ENCODE results near the gene SUMF1.

Gene SUMF1

DNA sequence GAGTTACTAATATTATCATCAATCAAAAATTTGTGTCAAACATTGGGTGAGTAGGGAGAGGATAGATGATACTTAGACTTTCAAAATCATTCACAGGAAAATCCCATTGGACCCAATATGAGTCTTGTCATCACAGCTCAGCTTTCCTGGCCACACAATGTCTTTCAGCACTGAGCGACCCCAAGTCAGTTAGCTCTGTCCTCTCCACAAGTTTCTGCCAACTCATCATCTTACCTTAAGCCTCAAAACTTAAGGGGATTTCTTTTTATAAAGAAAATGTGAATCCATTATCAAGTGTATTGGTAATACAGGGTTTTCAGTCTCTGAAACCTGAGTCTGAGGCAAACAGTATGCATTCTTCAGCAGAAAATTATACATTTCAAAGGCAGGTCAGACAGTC lies 55.8 kb downstream of the SUMF1 start:
- no peak for DNase-seq

DNA sequence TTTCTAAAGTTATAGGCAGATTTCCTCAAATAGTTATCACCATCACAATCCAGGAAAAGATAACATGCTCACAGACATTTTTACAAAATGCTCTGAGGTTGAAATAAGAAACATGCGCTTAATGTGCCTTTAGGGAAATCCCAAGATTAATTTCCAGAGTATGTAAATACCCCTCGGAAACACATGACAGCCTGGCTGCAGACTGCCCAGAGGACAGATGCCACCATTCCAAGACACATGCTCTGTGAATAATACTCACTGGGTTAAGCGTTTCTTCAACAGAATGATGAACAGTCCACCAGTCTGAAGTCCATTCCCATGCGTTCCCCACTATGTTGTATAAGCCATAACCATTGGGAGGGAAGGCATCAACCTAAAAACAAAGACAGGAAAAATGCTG lies 56.5 kb downstream of the SUMF1 start:
- DNase-seq: no peak

DNA sequence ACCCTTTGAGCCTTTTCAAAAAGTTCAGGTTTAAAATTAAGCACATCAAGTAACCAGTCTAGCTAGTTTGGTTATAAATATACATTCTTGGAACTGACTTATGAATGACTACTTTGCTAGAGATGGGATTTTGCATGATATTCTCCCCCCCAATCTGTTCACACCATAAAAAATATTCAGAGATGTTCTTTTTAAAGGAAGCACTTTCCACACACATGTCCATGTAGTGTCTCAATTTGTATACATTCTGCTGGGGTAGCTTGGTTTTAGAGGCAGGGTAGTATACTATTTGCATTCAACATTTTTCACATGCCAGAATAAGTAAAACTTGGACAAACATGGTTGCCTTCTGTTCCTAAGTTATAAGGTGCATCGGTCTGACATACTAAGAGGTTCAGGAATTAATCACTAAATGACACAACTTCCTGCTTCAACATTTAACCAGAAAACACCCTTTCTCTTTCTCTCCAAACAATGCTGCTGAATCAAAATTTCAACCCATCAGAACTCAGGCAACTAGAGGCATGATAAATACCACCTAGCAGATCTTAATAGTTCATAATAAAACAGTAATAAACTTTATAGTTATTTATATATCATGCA lies 57.0 kb downstream of the SUMF1 start:
- no peak for DNase-seq

DNA sequence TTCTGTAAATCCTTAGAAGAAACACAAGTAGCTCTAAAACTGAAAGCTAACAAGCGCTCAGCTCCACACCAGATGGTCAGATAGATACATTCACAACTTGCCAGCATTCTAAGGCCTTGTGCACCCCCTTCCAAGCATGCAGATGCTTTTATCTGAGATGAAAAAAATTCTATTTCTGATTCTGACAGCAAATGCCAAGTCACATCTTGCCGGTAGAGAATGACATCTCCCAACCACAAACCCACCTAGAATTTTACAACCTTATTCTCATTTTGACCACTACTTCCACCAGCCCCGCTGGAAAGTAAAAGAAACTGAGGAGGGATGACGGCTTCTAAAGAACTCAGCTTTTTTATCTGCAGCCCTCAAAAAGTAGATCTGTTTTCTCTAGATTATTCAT lies 57.7 kb downstream of the SUMF1 start:
- no peak for DNase-seq

DNA sequence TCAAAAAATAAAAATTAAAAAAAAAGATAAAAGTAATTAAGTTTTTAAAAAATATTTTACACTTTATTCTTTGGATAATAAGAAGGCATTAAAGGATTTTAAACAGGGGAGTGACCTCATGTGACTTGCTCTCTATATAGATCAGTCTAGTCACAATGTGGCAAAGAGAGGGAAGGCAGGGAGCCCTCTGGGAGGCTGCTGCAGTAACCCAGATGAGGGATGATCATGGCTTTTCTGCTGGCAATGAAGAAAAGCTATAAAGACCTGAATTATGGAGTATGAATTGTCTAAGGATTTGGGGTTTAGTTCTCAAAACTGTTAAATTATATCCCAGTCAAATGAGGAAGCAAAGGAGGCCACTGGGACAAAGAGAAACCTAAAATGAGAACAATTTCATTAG lies 58.1 kb downstream of the SUMF1 start:
- no peak for DNase-seq

DNA sequence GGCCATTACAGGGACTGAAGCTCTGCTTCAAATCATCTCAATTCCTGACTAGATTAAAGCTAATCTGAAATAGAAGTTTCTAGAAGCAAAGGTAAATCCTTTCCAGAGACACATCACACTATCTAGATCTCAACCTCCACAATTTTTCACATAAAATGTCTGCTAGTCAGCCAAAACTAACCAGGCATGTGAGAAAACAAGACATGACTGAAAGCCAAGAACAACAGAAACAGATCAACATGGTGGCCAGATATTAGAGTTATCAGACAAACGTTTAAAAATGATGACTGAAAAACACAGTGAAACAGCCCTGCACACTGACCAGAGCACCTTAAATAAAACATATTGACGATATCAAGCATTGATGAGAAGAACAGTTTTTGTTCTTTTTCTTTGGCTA lies 59.1 kb downstream of the SUMF1 start:
- DNase-seq: no peak

DNA sequence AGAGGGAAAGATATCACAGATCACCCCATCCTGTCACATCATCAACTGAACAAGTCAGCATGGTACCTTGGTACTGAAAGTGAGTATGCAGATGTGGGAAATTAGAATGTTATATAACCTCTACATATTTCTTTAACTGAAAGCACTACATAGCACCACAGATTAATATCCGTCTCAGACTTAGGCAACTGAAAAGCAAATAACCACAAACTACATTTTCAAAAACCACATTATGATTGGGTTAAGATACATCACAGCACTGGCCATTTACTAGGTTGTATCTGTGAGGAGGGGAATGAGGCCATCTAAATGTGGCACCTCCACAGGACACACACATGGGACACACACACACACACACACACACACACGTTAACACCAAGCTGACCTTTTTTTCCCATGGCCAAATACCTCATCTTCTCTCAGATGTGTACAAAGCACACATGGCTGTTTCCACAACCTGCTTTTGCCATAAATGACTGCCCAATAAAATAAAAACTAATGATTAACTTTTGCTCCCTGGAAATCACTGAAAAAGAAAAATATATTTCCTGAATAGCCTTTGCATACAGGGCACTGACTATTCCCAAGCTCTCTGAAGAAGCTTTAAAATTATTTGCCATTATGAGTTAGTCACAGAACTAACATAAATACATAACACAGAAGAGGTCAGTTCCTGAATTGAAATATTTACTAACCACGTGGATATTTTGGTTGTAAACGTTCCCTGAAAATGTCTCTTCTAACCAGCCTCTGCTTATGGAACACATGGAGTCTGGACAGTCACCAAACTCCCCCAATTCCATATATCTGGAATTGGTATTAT lies 60.1 kb downstream of the SUMF1 start:
- no peak for DNase-seq

DNA sequence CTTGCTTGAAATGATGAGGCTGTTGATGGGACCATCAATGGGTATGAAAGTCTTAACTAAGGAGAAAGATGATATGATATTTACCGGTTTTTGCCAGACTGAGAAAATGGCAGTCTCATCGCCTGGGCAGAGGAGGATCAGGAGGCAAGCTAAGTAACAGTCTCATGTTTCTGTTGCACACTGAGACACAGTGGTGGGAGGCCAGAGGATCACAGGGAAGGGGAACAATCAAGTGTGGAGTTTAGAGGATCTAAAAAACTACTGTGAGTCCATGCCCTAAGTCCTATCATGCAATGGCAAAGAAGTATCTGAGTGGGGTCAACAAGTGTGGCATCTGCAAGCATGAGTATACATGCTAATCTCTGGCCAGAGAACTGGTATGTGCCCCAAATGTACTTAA lies 62.2 kb downstream of the SUMF1 start:
- DNase-seq: no peak

DNA sequence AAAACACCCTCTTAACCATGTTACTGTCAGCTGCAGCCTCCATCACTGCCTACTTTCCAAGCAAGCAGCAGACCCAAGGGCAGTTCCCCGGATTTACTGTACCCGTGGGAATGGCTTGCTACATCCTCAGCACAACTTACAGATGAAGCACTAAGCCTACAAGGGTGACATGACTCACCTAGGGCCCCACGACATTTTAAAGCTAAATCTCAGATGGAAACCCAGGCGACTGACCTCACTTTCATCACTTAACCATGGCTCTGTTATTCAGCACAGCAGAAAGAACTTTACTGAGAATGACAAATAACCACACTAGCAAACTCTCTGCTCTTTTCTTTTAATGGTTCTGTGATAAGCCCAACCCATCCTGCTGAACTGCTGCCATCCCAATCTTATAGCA lies 65.6 kb downstream of the SUMF1 start:
- no peak for DNase-seq

DNA sequence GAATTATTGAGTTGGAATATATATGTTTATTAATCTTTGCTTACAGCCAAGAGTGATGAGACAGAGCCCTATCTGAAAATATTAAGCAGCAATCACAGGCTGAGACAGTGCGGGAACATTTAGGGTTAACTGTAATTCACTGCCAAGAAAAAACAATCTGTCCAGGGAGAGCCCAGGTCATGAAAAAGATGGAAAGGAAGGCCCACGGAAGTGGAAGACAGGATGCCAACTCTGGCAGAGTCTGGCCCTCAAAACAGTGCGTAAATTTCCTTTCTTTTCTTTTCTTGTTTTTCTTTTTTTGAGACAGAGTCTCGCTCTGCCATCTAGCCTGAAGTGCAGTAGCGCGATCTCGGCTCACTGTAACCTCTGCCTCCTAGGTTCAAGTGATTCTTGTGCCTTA lies 67.6 kb downstream of the SUMF1 start:
- DNase-seq: no peak

DNA sequence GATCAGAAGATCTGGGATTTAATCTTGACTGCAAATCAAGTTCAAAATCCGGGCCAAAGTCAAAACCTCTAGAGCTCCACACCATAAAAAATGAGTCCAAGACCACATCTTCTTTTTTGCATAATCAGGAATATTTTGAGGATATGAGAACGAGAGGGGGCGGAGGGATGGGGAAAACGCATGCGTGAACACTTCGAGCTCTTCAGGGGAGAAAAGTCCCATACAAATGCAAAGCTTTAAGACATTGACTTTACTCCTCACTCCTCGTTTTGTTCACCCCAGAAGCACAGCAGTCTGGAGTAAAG lies 68.2 kb downstream of the SUMF1 start:
- no peak for DNase-seq

DNA sequence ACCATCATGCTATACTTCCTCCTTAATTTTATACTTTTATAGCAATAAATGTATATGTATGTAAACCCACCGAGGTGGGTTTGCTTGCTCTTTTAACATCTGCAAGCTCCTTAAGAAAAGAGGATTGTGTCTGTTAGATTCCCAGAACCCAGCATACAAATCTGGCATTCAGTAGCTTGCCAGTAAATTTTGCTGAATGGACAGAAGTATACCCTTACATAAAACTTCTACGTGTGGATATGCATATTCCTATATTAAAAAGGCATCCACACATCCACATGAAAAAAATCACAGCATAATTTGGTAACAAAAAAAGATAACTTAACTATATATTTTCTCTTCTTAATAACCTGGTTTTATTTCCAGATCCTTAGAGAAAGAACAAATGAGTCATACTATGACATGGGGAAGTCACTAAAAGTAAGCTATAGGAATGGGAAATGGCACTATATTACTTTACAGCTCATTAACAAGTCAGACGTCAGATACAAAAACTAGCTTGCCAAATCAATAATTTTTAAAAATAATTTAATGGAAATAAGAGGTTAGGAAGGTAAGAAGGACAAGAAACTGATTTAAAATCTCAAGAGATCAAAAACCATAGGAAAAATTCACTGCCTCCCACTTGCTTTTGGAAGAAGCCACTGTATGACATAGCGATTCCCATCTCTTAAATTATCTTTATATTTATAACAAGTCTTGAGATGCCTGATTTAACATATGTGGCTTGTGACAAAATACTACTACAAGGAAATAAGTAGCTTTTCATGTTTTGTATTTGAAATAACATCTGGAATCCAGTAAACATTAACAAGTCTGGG lies 68.7 kb downstream of the SUMF1 start:
- no peak for DNase-seq

DNA sequence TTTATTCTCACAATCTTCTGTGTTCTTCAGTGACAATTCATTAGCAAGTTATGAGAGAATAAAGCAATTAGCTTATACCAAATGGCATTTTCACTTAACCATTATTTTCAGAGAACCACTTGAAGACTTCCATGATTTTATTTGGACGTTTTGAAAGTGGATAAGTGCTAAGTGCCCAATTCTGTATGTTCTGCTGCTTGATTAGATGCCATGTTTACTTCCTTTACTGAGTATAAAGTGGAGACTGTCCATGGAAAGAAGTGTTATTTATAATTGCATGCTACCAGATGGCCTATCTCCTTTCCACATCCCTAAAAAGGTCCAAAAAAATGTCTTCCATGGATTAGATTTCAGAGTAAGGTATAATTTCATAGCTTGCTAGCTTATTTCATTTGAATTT lies 69.6 kb downstream of the SUMF1 start:
- no peak for DNase-seq

DNA sequence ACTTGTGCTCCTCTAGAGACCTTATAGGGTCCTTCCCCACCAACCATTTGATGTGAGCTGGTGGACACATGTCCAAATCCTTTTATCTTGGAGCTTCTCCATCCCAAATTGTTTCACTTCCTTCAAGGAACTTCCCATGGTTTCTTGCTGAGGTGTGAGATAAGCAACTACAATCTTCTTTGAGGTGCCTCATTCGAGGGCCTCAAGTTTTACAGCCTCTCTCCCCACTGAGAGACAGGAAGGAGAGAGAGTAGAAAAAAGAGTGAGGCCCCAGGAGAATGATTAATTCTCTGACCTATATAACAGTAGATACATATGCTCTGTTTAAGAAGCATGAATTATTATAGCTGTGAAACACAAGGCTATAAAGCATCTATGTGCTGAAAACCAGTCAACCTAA lies 70.5 kb downstream of the SUMF1 start:
- DNase-seq: no peak

DNA sequence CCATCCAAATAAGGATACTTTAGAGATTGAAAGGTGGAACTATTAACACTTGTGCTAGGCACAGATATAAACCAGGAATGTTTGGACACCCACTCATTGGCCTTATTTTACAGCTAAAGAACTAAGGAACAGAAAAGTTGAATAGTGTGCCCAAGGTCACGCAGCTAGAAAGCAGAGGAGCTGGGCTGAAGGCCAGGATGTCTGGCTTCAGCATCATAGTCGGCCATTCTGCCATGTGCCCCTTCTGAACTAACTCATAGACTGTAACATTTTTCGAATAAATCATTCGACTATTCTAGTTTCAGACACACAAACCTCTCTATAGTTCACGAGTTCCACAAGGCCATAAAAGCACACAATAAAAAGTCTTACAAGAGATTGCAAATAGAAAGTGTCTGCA lies 71.1 kb downstream of the SUMF1 start:
- DNase-seq: no peak

DNA sequence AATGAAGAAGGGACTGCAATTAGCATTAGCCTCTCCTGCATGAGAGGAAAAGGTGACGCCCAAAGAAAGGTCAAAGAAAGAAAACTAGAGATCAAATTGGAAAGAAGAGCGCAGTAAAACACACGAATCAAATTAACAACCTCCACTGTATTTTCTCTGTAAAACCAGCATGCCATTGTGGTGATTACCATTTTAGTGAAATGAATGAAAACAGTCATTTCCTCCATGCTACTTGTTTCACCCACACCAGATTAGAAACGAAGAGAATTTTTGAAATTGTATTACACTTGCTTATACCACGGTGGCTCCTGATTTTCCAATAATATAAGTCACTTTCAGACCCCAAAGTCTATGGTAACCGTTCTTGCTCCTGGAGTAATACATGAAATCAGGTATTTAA lies 71.6 kb downstream of the SUMF1 start:
- DNase-seq: no peak

DNA sequence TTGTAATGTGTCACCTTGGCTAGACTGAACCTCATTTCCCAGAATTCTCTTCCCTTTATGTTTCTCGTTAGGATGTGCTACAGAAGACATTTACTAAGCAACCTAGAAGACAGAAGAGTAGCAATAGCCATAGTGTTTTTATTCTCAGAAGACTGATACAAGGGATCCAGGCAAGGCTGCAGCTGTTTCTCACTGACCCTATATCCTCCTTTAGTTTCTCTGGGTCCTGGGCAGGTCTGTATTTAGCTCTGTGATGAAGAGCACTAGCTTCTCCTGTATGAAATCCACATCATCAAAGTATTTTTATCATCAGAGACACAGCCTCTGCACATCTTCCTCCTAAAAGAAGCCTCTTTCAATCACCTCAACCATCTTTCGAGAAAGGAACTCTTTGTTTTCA lies 72.5 kb downstream of the SUMF1 start:
- DNase-seq: no peak

DNA sequence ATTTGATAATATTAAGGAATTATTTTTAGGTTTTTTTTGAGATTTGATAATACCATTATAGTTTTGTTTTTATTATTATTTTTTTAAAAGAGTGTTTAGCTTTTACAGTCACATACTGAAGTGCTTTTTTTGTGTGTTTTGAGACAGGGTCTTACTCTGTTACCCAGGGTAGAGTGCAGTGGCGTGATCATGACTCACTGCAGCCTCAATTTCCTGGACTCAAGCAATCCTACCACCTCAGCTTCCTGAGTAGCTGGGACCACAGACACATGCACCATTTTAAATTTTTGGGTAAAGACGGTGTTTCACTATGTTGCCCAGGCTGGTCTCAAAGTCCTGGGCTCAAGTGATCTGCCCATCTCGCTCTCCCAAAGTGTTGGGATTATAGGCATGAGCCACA lies 73.0 kb downstream of the SUMF1 start:
- DNase-seq: no peak

DNA sequence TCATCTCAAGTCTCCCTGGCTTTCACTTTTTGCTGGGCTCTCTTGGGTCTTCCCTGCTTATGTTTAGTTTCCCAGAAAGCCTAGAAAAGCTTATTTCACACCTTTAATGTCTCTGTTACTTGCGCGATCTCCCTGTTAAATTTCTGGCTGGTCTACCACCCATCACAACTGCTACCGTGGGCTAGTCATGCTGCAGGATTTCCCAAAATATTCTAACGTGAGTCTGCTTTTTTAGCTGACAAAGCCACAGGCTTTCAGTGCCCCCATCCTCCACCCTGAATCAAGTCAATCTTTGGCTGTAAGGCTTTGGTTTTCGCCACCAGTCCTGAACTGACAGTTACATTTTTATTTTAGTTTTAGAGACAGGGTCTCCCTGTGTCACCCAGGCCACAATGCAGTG lies 74.1 kb downstream of the SUMF1 start:
- DNase-seq: no peak

DNA sequence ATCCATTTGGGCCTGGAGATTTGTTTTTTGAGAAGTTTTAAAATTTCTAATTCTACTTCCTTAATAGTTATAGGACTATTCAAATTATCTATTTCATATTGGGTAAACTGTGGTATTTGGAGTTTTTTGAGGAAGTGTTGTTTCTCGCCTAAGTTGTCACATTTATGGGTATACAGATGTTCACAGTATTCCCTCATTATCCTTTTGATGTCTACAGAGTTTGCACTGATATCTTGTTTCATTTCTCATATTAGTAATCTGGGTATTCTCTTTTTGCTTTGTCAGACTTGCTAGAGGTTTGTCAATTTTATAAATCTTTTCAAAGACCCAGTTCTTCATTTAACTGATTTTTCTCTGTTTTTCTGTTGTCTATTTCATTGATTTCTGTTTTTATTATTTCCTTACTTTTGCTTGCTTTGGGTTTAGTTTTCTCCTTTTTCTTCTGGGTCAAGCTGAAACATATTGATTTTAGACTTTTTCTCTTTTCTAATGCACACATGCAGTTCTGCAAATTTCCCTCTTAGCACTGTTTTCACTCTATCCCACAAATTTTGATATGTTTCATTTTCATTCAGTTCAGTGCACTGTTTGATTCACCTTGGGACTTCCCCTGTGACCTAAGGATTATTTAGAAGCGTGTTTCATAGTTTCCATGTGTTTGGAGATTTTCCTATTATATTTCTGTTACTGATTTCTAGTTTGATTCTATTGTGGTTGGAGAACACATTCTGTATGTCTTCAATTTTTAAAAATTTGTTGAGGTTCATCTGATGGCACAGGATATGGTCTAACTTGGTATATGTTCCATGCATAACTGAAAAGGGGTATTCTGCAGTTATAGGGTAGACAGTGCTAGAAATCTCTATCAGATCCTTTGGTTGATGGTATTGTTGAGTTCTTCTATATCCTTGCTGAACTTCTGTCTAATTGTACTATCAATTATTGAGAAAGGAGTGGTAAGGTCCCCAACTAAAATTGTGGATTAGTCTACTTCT lies 79.6 kb downstream of the SUMF1 start:
- no peak for DNase-seq

DNA sequence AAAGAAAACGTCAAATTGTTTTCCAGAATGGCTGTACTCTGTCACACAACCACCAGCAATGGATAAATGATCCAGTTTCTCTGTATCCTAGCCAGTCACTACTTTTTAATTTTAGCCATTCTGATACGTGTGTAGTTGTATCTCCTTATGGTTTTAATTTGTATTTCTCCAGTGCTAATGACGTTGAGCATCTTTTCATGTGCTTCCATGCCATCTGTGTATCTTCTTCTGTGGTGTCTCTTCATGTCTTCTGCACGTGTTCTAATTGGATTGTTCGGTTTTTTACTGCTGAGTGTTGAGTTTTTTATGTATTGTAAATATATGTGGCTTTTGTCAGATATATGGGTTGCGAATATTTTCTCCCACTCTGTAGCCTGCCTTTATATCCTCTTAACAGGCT lies 81.9 kb downstream of the SUMF1 start:
- no peak for DNase-seq

DNA sequence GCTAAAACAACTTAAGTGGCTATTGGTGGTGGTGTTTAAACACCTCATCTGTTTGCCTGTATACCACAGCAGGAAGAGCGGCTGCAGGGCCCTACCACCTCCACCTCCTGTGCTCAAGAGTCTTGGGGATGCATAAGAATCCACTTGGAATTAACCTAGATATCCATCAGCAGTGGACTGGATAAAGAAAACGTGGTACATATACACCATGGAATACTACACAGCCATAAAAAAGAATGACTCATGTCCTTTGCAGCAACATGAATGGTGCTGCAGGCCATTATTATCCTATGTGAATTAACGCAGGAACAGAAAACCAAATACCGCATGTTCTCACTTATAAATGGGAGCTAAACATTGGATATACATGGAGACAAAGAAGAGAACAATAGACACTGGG lies 87.1 kb downstream of the SUMF1 start:
- DNase-seq: no peak

DNA sequence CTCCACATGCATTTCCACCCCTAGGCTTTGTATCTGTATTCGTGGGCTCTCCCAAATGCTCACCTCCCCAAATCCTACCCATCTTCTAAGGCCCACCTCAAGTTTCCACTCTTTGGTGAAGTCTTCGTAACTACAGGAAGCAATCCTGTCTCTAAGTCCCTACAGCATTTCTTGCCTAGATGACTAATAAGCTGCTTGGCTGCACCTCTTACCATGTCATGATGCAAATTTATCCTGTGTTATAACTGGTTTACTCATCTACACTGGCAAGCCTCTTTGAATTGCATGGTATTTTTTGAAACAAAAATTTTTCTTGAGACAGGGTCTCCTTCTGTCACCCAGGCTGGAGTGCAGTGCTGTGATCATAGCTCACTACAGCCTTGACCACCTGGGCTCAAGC lies 90.6 kb downstream of the SUMF1 start:
- no peak for DNase-seq
